Right atrium auricular region (tissue), 2 donors: Measurements from ENCODE around the gene TCAP. TPM values are rescaled to one million over a fixed set of nuclear protein-coding genes. Genes with fewer than 3 reads are reported as not detected.
A peak's percentile ranks its signal among the peaks of the same experiment; 100 is the strongest.

ENCODE experiments used
- DNase-seq: peaks from one replicate; pipeline ENCODE4 v3.0.0-alpha.2; 2019; ENCODE audit warnings: low spot score
- H3K27ac ChIP-seq, 2 donors: fragments of 200-600 bp; sonication (generic); 1 replicate in 1 of 2; 2 replicates in 1 of 2; pipeline ENCODE4 v1.5.1; 2016 to 2019
- H3K27me3 ChIP-seq, 2 donors: fragments of 200-600 bp; sonication (generic); one replicate each; pipeline versions ENCODE4 v1.5.1 to v1.6.0; 2017 to 2019
- H3K36me3 ChIP-seq: fragments of 200-600 bp; sonication (generic); one replicate; pipeline ENCODE4 v1.5.1; 2016
- H3K4me1 ChIP-seq, 2 donors: fragments of 200-600 bp; sonication (generic); one replicate each; pipeline versions ENCODE4 v1.5.1 to v1.6.0; 2017 to 2019
- H3K4me3 ChIP-seq, 2 donors: fragments of 200-600 bp; sonication (generic); 1 replicate in 1 of 2; 2 replicates in 1 of 2; pipeline ENCODE4 v1.5.1; 2017 to 2019; ENCODE audit warnings: mild to moderate bottlenecking in 1 of 2, moderate library complexity in 1 of 2
- H3K9me3 ChIP-seq, 2 donors: fragments of 200-600 bp; sonication (generic); one replicate each; pipeline ENCODE4 v1.5.1; 2019
- CTCF ChIP-seq, 2 donors: fragments of 200-600 bp; sonication (generic); IDR thresholded peaks; one replicate each; pipeline ENCODE4 v1.5.1; 2019; ENCODE audit warnings: antibody characterized with exemption in 2 of 2
- total RNA-seq, 2 donors: library from RNA; depleted of rRNA; stranded (reverse); fragments of >200 nt; gene quantifications; one replicate each; pipeline ENCODE4 v1.1.0, GENCODE V29; 2016

The TCAP gene
- total RNA-seq, 2 donors from 2014 or later, result 3,380 to 5,284 TPM

- DNase-seq, result no peak
- no peak for TF ChIP-seq CTCF (IDR thresholded peaks at IDR 0.05)
- H3K9me3 ChIP-seq, result no peaks in the 10 kb centered on the region
- H3K27ac ChIP-seq, result peak overlapping the region; percentile 90 to 92
- no peak overlapping the region for H3K4me3 ChIP-seq
- H3K4me1 ChIP-seq, result peaks cover 0 to 74% of the 10 kb centered on the region in 2 donors
- peaks cover 18% of the 10 kb centered on the region for H3K36me3 ChIP-seq
- H3K27me3 ChIP-seq, result no peaks in the 10 kb centered on the region
These were observed 38.8 kb downstream of the TCAP start for GRCh38 chr17:39703913-39704312.

GRCh38 chr17:39704821-39705551 is 39.8 kb downstream of the TCAP start:
- Histone ChIP-seq H3K36me3 (peaks cover 29% of the 10 kb centered on the region), H3K27me3 (no peaks in the 10 kb centered on the region), H3K9me3 (no peaks in the 10 kb centered on the region), H3K4me1 (peaks cover 0 to 66% of the 10 kb centered on the region in 2 donors), H3K4me3 (no peak overlapping the region), H3K27ac (peak overlapping the region; percentile 90 to 92)
- no peak for DNase-seq
- peak in 1 of 2 donors; percentile 29 for TF ChIP-seq CTCF (IDR thresholded peaks at IDR 0.05)

GRCh38 chr17:39705786-39706348 is 40.7 kb downstream of the TCAP start:
- no peak for DNase-seq
- Histone ChIP-seq H3K27ac (peak overlapping the region; percentile 90 to 92), H3K9me3 (no peaks in the 10 kb centered on the region), H3K4me3 (no peak overlapping the region), H3K4me1 (peaks cover 0 to 62% of the 10 kb centered on the region in 2 donors), H3K27me3 (no peaks in the 10 kb centered on the region), H3K36me3 (peaks cover 38% of the 10 kb centered on the region)
- no peak for TF ChIP-seq CTCF (IDR thresholded peaks at IDR 0.05)

- peaks cover 0 to 57% of the 10 kb centered on the region in 2 donors for H3K4me1 ChIP-seq
- no peak overlapping the region for H3K4me3 ChIP-seq
- H3K27ac ChIP-seq, result peak overlapping the region; percentile 90 to 92
- no peak for TF ChIP-seq CTCF (IDR thresholded peaks at IDR 0.05)
- H3K27me3 ChIP-seq, result no peaks in the 10 kb centered on the region
- DNase-seq, result no peak
- H3K36me3 ChIP-seq, result peaks cover 43% of the 10 kb centered on the region
- no peaks in the 10 kb centered on the region for H3K9me3 ChIP-seq
These were observed 41.2 kb downstream of the TCAP start for GRCh38 chr17:39706383-39706782.

GRCh38 chr17:39706921-39707337 is 41.8 kb downstream of the TCAP start:
- Histone ChIP-seq H3K27ac (peak overlapping the region; percentile 90 to 92), H3K36me3 (peaks cover 48% of the 10 kb centered on the region), H3K9me3 (no peaks in the 10 kb centered on the region), H3K27me3 (no peaks in the 10 kb centered on the region), H3K4me3 (no peak overlapping the region), H3K4me1 (peaks cover 0 to 52% of the 10 kb centered on the region in 2 donors)
- no peak for DNase-seq
- no peak for TF ChIP-seq CTCF (IDR thresholded peaks at IDR 0.05)
